COLO668 (cell line): Measurements from ENCODE around the gene ASCL2.

Experiments
- DNase-seq: peaks from one replicate; lab custom pipeline; 2025; ENCODE audit not compliant: unreplicated experiment; lab: John Stamatoyannopoulos, UW

Gene ASCL2

DNA sequence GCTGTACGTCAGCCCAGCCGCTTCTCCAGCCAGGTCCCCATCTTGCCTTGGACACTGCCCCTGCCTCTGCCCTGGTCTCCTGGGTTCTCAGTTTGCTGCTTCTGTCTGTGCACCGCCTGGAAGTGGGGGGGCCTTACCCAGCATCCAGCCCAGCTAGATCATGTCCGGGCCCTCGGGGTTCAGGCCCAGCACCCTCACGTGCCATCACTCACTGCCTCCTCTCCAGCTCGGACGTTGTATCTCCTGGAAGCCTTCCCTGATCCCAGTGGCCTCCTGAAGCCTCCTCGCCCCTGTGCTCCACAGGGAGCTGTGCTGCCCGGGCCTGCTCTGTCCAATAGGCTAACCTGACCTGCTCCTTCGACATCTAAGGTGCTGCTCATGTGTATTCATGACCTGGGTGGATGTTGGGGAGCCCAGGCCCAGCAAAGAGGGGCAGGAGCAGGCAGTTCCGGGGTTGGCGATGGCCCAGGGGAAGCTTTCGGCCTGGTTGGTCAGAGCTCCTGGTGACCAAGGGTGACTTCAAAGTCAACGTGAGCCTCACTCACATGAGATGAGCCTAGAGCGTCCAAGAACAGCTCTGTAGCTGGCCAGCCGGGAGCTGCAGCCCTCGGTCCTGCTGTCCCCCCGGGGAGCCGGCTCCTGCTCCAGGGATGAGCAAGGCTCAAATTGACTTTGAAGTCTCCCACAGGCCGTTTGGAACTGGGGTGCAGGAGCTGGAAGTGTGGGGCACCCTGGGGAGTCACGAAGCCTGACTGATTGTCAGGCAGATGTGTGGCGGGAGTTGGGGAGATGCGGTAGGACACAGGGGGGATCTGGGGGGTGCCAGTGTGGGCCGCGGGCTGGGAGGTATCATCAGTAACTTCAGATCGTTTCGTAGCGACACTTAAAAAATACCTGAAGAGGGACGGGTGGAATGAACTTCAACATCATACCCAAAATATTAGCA, 5.2 kb upstream of the ASCL2 start:
- DNase-seq, result no peak

- no peak for DNase-seq
These were observed 3.4 kb upstream of the ASCL2 start for GRCh38 chr11:2273771-2274170.

DNA sequence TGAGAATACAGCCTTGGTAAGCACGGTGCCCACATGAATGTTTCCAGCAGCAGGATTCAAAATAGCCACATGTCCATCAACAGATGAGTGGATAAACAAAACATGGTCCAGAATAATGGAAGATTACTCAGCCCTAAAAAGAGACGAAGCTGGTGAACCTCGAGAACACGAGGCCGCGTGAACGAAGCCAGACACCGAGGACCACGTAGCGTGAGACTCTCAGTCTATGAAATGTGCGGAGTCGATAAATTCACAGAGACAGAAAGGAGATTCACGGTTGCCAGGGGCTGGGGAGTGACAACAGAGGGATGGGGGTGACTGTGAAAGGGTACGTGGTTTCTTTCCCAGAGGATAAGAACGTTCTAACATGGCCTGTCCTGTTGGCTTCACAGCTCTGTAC, 2.9 kb upstream of the ASCL2 start:
- DNase-seq, result no peak

DNA sequence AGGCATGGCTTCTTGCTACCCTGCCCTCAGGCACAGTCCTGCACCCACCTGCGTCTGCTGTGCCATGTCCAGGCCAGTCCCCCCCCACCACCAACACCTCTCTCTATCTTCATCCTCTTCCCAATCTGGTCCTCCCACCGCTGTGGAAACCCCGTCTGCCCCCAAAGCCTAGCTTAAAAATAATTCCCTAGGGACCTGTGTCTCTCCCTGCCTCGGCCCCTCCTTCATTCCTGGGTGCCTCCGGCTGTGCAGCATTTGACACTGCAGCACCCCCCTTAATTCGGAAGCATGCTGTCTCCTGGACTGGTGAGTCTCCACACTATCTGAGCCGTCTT, 2.5 kb upstream of the ASCL2 start:
- no peak for DNase-seq

GRCh38 chr11:2272228-2272945, 2.0 kb upstream of the ASCL2 start:
- DNase-seq, result no peak

DNA sequence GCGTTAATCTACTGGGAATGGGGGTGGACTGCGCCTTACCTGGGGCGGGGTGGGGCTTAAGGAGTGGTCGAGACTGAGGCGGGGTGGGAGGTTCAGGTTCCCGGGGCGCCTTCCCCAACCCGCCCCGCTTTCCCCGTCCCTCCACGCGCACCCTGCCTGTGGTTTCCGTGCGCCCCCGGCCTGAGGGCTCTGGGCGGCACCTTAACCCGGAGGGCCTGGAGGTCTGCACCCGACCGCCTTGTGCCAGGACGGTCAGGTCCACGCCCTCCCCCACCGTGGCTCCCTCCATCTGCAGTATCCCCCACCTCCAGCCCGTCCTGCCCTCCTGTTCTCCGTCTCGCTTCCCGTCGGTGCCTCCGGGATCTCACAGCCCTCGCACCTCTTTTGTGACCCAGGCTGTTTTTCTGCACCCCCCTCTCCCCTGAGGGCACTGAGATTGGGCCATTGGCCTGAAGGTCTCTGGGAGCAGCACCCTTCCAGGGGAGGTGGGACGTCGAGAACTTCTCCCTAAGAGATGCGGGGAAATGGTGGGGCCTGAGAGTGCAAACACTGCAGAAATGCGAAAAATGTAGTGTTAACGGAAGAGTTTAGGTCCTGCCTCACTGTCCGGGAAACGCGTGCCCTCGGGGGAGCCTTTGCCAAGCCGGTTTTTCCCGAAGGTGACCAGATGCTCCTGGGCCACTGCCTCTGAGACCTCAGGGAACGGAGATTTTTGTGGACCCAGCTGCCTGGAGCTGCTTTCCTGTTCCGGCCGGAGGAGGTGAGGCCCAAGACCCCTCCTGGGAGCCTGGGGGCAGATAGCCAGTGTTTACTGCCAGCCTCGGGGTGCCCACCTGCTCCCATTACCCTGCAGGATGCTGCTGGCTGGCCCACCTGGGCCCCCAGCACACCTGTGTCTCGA, 1.2 kb upstream of the ASCL2 start:
- DNase-seq, result no peak

DNA sequence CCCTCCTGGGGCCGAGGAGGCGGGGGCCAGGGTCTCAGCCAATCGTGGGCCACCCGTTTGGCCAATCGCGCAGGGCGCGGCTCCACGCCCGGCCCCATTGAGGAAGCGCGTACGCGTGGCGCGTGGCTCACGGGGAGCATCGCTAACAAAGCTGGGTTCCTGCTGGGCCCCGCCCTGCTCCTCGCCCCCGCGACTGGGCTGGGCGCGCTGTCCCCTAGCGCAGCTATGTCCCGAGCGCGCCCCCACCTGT, 614 bp upstream of the ASCL2 start:
- DNase-seq, result no peak

DNA sequence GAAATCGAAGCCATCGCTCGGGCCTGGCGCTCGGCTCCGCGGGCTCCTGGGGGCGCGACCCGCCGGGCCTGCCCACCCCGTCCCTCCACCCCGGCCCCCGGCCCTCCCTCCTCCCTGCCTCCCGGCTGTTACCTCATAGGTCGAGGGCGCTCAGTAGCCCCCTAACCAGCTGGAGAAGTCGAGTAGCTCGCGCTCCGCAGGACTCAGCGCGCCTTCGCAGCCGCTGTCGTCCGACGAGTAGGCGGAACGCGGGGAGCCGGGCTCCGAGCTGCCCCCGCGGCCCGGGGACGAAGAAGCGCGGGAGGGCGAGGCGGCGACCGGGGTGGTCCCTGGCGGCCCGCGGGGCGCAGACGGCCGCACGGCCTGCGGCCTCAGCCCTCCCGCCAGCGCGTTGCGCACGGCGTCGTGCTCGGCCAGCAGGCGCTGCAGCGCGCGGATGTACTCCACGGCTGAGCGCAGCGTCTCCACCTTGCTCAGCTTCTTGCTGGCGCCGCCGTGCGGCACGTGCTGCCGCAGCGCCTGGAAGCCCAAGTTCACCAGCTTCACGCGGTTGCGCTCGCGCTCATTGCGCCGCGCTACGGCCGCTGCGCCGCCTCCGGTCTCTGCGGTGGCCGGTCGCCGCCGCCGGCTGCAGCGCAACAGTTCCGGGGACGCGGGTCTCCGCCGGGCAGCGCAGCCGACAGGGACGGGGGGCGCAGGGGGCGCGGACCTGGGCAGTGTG, 627 bp downstream of the ASCL2 start:
- DNase-seq, result peak; percentile 59

GRCh38 chr11:2268729-2269600, 1.4 kb downstream of the ASCL2 start:
- DNase-seq, result peak; percentile 36

DNA sequence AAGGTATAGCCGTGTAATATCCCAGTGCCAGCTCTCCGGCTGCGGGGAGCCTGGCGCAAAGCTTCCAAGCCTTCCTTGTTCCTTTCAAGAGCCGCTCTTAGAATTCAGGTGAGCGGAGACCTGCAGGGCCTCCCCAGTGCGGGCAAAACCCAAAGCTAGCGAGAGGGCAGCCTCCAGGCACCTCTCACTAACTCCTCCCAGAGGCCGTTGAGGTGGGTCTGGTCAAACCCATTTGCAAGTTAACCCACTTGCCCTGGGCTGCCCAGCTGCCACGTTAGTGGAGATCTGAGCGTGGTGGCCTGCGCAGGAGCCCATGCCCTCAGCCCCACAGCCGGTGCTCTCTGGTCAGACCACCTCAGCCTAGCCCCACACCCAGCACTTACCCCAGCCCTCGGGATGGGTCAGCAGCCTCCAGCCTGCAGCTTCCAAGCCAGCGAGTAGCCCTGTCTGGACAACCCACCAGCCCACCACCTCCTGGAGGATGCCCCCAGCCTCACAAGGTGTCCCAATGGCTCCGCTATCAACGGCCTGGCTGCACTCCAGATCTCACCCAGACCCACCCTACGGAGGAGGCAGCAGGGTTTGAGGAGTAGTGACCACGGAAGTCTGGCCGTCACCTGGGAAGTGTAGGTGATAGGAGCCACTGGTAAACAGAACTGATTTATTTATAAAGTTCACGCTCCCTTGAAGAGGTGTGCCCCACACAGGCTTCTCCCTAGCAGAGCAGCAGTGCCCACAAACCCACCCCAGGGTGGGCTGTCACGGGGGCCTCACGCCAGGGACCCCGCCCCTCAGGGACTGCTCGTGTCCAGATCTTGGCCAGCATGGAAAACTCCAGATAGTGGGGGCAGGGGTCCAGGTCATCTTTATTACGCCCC, 2.3 kb downstream of the ASCL2 start:
- no peak for DNase-seq

DNA sequence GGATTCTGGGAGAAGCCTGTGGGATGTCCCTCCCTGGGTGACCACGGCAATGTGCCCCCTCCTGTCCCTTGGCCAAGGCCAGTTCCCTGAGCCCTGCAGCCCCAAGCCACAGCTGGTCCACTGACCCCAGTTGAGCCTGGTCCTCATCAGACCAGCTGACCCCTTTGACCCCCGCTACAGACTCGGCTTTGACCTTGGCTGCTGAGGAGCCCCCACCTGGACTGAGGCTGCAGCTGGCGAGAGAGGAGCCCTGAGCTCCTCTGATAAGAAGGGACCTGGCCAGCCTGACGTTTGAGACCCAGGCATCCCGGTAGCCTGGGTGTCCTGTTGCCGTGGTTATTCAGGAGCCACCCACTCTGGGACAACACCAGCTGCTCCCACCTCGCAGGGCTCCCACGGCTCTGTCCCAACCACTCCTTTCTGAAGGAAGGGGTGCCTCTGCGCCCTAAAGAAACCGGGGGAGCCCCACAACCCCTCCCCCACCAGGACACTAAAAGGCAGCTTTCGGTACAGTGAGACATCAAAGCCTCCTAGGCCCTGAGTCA, 3.0 kb downstream of the ASCL2 start:
- no peak for DNase-seq

DNA sequence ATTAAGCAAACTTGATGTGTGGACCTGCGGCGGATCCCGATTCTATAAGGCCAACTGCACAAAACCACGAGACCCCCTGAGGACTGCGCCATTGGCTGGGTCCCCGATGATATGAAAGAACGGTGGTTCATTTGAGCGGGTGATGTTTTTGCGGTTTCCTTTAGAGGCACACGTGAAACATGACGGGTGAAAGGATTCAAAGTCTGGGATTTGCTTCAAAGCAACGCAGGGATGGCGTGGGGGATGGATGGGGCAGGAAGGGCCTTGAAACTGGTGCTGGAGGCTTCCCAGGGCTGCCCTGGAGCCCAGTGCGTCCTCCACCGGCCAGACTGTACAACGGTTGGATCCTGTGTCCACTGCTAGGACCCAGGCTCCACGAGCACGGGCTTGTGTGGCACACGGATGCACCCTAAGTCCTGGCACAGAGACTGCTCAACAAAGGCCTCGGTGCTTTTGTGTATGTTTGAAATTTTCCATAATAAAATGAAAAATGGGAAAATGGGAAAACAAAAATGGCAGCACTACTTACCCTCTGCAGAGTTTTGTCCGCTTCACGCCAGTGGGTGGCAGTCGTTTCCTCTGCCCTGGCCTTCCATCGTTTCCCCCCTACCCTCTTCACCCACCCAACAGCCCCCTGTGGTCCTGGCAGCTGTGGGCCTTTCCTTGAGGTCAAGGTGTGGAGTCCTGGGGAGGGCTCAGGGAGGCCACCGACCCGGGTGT, 3.6 kb downstream of the ASCL2 start:
- DNase-seq, result no peak

- no peak for DNase-seq
These were observed 4.4 kb downstream of the ASCL2 start for GRCh38 chr11:2265854-2266585.

GRCh38 chr11:2265396-2265795, 5.0 kb downstream of the ASCL2 start:
- DNase-seq, result no peak

DNA sequence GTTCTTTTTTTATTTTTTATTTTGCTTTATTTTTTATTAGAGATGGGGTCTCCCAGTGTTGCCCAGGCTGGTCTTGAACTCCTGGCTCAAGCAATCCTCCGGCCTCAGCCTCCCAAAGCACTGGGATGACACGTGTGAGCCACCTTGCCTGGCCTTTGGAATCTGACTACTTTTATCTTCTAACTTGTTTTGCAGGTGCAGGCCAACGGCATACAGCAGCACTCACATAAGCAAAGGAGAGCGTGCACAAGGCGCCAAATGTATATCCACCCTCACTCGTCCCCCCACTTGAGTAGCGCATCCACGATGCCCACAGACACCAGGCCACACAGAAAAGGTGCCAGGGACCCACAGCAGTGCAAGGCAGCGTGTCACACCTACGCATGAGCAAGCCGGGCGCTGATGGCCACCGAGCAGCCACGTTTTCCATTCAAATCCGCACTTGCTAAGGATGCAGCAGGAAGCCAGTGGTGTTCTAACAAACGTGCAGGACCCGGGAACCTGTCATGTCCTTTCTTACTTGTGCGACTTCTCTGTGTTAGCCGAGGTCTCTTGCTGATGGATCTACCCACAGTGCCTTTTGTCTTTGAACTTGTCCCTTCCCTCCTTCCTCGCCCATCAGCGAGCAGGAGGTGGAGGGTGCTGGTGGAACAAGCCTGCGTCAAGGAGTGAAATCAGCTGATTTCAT, 5.9 kb downstream of the ASCL2 start:
- no peak for DNase-seq

- no peak for DNase-seq
These were observed 6.5 kb downstream of the ASCL2 start for GRCh38 chr11:2263724-2264360.
